Measurements from ENCODE around the gene WDR70.
"Not testable (repeated sequence)": the region's sequence is repeated elsewhere in the genome, so short reads cannot be mapped to it uniquely, and the experiment has no call there.

Gene WDR70

DNA sequence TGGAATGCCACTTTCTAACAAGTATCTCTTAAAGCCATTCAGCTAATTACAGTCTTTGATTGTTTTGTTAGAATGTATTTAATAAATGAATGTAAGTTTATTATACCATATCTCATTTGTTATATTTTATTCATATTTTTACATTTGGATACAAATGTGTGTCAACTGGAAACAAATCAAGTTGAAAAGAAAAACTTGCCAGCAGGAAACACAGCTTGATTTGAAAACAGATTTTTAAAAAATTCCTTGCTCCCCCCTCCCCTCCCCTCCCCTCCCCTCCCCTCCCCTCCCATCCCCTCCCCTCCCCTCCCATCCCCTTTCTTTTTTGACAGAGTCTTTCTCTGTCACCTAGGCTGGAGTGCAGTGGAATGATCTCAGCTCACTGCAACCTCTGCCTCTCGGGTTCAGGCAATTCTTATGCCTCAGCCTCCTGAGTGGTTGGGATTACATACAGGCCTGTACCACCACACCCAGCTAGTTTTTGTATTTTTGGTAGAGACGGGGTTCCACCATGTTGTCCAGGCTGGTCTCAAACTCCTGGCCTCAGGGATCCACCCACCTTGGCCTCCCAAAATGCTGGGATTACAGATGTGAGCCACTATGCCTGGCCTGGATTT lies 227.6 kb downstream of the WDR70 start:
- TF ChIP-seq, protein P1, sequence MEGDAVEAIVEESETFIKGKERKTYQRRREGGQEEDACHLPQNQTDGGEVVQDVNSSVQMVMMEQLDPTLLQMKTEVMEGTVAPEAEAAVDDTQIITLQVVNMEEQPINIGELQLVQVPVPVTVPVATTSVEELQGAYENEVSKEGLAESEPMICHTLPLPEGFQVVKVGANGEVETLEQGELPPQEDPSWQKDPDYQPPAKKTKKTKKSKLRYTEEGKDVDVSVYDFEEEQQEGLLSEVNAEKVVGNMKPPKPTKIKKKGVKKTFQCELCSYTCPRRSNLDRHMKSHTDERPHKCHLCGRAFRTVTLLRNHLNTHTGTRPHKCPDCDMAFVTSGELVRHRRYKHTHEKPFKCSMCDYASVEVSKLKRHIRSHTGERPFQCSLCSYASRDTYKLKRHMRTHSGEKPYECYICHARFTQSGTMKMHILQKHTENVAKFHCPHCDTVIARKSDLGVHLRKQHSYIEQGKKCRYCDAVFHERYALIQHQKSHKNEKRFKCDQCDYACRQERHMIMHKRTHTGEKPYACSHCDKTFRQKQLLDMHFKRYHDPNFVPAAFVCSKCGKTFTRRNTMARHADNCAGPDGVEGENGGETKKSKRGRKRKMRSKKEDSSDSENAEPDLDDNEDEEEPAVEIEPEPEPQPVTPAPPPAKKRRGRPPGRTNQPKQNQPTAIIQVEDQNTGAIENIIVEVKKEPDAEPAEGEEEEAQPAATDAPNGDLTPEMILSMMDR (IDR thresholded peaks at IDR 0.05; ENCODE audit: low read depth, low read length, missing control alignments), result no peak
- in situ Hi-C loops (cut with HindIII; ENCODE audit: low sequenced_read_pairs), result no loop called here
- H3K4me3 ChIP-seq (ENCODE audit: low read depth, low read length), result no peak overlapping the region
- no peak for DNase-seq (ENCODE audit: low read depth)

DNA sequence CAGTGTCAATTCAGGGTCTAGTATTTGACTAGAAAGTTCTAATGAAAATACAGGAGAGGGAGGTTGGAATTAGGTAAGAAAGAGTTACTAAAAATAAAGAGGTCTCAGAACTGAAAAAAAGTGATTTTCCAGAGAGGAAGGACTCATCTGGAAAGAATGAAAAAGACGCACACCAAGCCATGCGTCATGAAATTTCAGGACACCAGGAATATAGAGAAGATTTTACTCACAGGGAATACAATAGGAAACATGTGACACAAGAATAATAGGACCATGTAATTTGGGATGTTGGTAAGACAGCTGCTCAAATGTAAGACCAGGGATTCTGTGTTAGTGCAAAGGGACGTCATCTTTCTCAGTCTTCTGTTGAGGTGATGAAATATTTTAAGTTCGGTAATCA lies 236.1 kb downstream of the WDR70 start:
- TF ChIP-seq, protein P1 (IDR thresholded peaks at IDR 0.05; ENCODE audit: low read depth, low read length, missing control alignments), result no peak
- in situ Hi-C loops (cut with HindIII; ENCODE audit: low sequenced_read_pairs), result no loop called here
- peak; percentile 78 for DNase-seq (ENCODE audit: low read depth)
- H3K4me3 ChIP-seq (ENCODE audit: low read depth, low read length), result no peak overlapping the region

GRCh38 chr5:37619353-37619752 lies 240.2 kb downstream of the WDR70 start:
- no peak for DNase-seq (ENCODE audit: low read depth)
- TF ChIP-seq, protein P1 (IDR thresholded peaks at IDR 0.05; ENCODE audit: low read depth, low read length, missing control alignments), result no peak
- in situ Hi-C loops (cut with HindIII; ENCODE audit: low sequenced_read_pairs), result no loop called here
- no peak overlapping the region for H3K4me3 ChIP-seq (ENCODE audit: low read depth, low read length)

GRCh38 chr5:37622354-37622753 lies 243.2 kb downstream of the WDR70 start:
- H3K4me3 ChIP-seq (ENCODE audit: low read depth, low read length); DNase-seq (ENCODE audit: low read depth); in situ Hi-C loops (cut with HindIII; ENCODE audit: low sequenced_read_pairs): not testable (repeated sequence)

- TF ChIP-seq, protein P1 (IDR thresholded peaks at IDR 0.05; ENCODE audit: low read depth, low read length, missing control alignments), result no peak
- DNase-seq (ENCODE audit: low read depth), result no peak
- in situ Hi-C loops (cut with HindIII; ENCODE audit: low sequenced_read_pairs), result no loop called here
Observed at GRCh38 chr5:37626266-37626665, 247.1 kb downstream of the WDR70 start.

DNA sequence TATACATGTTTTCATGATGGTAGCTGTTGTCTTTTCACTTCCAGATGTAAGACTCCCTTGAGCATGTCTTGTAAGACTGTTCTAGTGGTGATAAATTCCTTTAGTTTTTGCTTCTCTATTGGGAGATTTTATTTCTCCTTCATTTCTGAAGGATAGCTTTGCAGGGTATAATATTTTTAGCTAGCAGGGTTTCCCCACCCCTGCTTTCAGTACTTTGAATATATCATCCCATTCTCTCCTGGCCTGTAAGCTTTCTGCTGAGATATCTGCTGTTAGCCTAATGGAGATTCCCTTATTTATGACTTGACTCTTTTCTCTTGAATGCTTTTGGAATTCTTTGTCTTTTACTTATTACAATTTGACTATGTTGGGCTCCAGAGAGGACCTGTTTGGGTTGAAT lies 249.8 kb downstream of the WDR70 start:
- TF ChIP-seq, protein P1 (IDR thresholded peaks at IDR 0.05; ENCODE audit: low read depth, low read length, missing control alignments), result no peak
- in situ Hi-C loops (cut with HindIII; ENCODE audit: low sequenced_read_pairs), result no loop called here
- no peak for DNase-seq (ENCODE audit: low read depth)
- no peak overlapping the region for H3K4me3 ChIP-seq (ENCODE audit: low read depth, low read length)

More at GRCh38 chr5:37626266-37626665, 247.1 kb downstream of the WDR70 start:
- H3K4me3 ChIP-seq (ENCODE audit: low read depth, low read length), result no peak overlapping the region

- H3K4me3 ChIP-seq (ENCODE audit: low read depth, low read length), result no peak overlapping the region
- in situ Hi-C loops (cut with HindIII; ENCODE audit: low sequenced_read_pairs), result no loop called here
- TF ChIP-seq, protein P1 (IDR thresholded peaks at IDR 0.05; ENCODE audit: low read depth, low read length, missing control alignments), result no peak
- no peak for DNase-seq (ENCODE audit: low read depth)
Observed at GRCh38 chr5:37631939-37632338, 252.8 kb downstream of the WDR70 start.
